HCT116 (cell line): ENCODE measurements around the gene OPALIN. TPM values are rescaled to one million over a fixed set of nuclear protein-coding genes. Genes with fewer than 3 reads are reported as not detected.

ENCODE experiments used
- ATAC-seq: fragments of 200-7000 bp; cut with Tn5 transposase; 2 replicates; pipeline ENCODE4 v1.9.1; 2020; ENCODE audit warnings: mild to moderate bottlenecking, moderate library complexity
- BruUV-seq: library from RNA; stranded (reverse); fragments of 400-500 nt; replicated peaks from 2 replicates; lab custom pipeline; 2021; lab: Mats Ljungman, UMichigan
- CTCF ChIA-PET: fragments of 300-600 bp; sonication (Branson Sonifier 250); formaldehyde crosslinking; loops from one replicate; lab custom pipeline; 2021; ENCODE audit warnings: antibody characterized with exemption; lab: Charles Lee
- POLR2A ChIA-PET: fragments of 300-600, 350-600 bp; sonication (Branson Sonifier 250); formaldehyde crosslinking; loops from one replicate; lab custom pipeline; 2021; ENCODE audit warnings: antibody characterized with exemption; lab: Charles Lee
- RAD21 ChIA-PET, 2 experiments: fragments of 300-600 bp; sonication (Branson Sonifier 250); formaldehyde crosslinking; loops; one replicate each; lab custom pipeline; 2023; ENCODE audit warnings: low total read pairs in 2 of 2; ENCODE audit not compliant: uncharacterized antibody in 2 of 2, unreplicated experiment in 2 of 2, low non-redundant PET in 1 of 2; lab: Charles Lee
- DNase-seq: peaks from one replicate; pipeline ENCODE4 v3.0.0-alpha.2; 2010; ENCODE audit warnings: low read depth, low spot score
- H2AFZ ChIP-seq: fragments of 200-600 bp; shearing (Covaris generic), sonication (generic); 2 replicates; pipeline ENCODE4 v1.6.1; 2017; ENCODE audit warnings: low read depth, mixed run types, mixed read lengths, antibody characterized with exemption, low read length; ENCODE audit not compliant: poor library complexity, severe bottlenecking
- H3K27ac ChIP-seq: 2 replicates; pipeline ENCODE4 v1.5.1; 2012; ENCODE audit warnings: low read depth, low read length
- H3K27me3 ChIP-seq: fragments of 200-600 bp; sonication (generic); 2 replicates; pipeline ENCODE4 v1.6.1; 2016; ENCODE audit warnings: mixed run types, low read length, mixed read lengths; ENCODE audit not compliant: insufficient read depth
- H3K36me3 ChIP-seq, 2 experiments: fragments of 200-500 bp in 1 of 2; fragments of 200-600 bp in 1 of 2; sonication (Bioruptor generic) in 1 of 2; sonication (generic) in 1 of 2; 2 replicates each; pipeline versions ENCODE4 v1.5.1 to v1.6.1; 2014 to 2016; ENCODE audit warnings: low read length in 2 of 2, inconsistent platforms in 1 of 2, mixed read lengths in 1 of 2, mixed run types in 1 of 2; ENCODE audit not compliant: insufficient read depth in 2 of 2, control insufficient read depth in 1 of 2
- H3K4me1 ChIP-seq, 2 experiments: fragments of 200-600 bp in 1 of 2; sonication (generic) in 1 of 2; 2 replicates each; pipeline versions ENCODE4 v1.5.1 to v1.6.1; 2012 to 2017; ENCODE audit warnings: low read length in 2 of 2, inconsistent platforms in 1 of 2, mild to moderate bottlenecking in 1 of 2, mixed read lengths in 1 of 2, mixed run types in 1 of 2, moderate library complexity in 1 of 2; ENCODE audit not compliant: insufficient read depth in 2 of 2, control insufficient read depth in 1 of 2
- H3K4me2 ChIP-seq: fragments of 200-600 bp; sonication (generic); 2 replicates; pipeline ENCODE4 v1.6.1; 2017; ENCODE audit warnings: mixed run types, low read length, mixed read lengths
- H3K4me3 ChIP-seq, 2 experiments: fragments of 200-600 bp in 1 of 2; sonication (generic) in 1 of 2; replicated peaks in 1 of 2; 2 replicates each; pipeline ENCODE4 v1.5.1; 2011 to 2016; ENCODE audit warnings: low read length in 2 of 2, control low read depth in 1 of 2, low read depth in 1 of 2, mild to moderate bottlenecking in 1 of 2, mixed read lengths in 1 of 2, mixed run types in 1 of 2
- H3K79me2 ChIP-seq: fragments of 200-600 bp; sonication (generic); 2 replicates; pipeline ENCODE4 v1.6.1; 2017; ENCODE audit warnings: mild to moderate bottlenecking, mixed run types, low read length, moderate library complexity, mixed read lengths; ENCODE audit not compliant: insufficient read depth
- H3K9ac ChIP-seq: fragments of 200-600 bp; sonication (generic); 2 replicates; pipeline ENCODE4 v1.6.1; 2016; ENCODE audit warnings: low read length, mixed read lengths
- H3K9me2 ChIP-seq: fragments of 200-600 bp; sonication (generic), shearing (Covaris generic); 2 replicates; pipeline ENCODE4 v1.6.1; 2017; ENCODE audit warnings: mixed run types, mild to moderate bottlenecking, moderate library complexity; ENCODE audit not compliant: insufficient read depth
- H3K9me3 ChIP-seq, 2 experiments: fragments of 200-500 bp in 1 of 2; fragments of 200-600 bp in 1 of 2; sonication (Bioruptor generic) in 1 of 2; sonication (generic) in 1 of 2; 2 replicates each; pipeline ENCODE4 v1.6.1; 2014 to 2017; ENCODE audit warnings: low read length in 2 of 2, mixed read lengths in 2 of 2, inconsistent platforms in 1 of 2, low read depth in 1 of 2, mild to moderate bottlenecking in 1 of 2, mixed run types in 1 of 2, moderate library complexity in 1 of 2; ENCODE audit not compliant: control insufficient read depth in 1 of 2, insufficient read depth in 1 of 2
- H4K20me1 ChIP-seq: fragments of 200-600 bp; sonication (generic), shearing (Covaris generic); 2 replicates; pipeline ENCODE4 v1.6.1; 2017; ENCODE audit warnings: mixed run types, mild to moderate bottlenecking, moderate library complexity; ENCODE audit not compliant: insufficient read depth
- ATF3 ChIP-seq: IDR thresholded peaks from 2 replicates; pipeline ENCODE4 v1.6.1; 2012
- CBX3 ChIP-seq: IDR thresholded peaks from 2 replicates; pipeline ENCODE4 v1.6.1; 2012; ENCODE audit warnings: low read depth
- CEBPB ChIP-seq: IDR thresholded peaks from 2 replicates; pipeline ENCODE4 v1.6.1; 2012; ENCODE audit warnings: low read depth
- EGR1 ChIP-seq: IDR thresholded peaks from 2 replicates; pipeline ENCODE4 v1.6.1; 2012; ENCODE audit warnings: low read depth
- ELF1 ChIP-seq: IDR thresholded peaks from 2 replicates; pipeline ENCODE4 v1.6.1; 2012; ENCODE audit warnings: low read depth, borderline replicate concordance
- EZH2 ChIP-seq: fragments of 200-600 bp; sonication (generic); IDR thresholded peaks from 2 replicates; pipeline ENCODE4 v1.6.1; 2017; ENCODE audit warnings: antibody characterized with exemption, mixed run types
- EZH2phosphoT487 ChIP-seq: fragments of 200-600 bp; IDR thresholded peaks from 2 replicates; pipeline ENCODE4 v1.6.1; 2018; ENCODE audit warnings: antibody characterized with exemption, borderline replicate concordance
- FOSL1 ChIP-seq: IDR thresholded peaks from 2 replicates; pipeline ENCODE4 v1.6.1; 2012; ENCODE audit warnings: low read depth
- JUND ChIP-seq: IDR thresholded peaks from 2 replicates; pipeline ENCODE4 v1.6.1; 2012
- MAX ChIP-seq: IDR thresholded peaks from 2 replicates; pipeline ENCODE4 v1.6.1; 2012
- POLR2A ChIP-seq: IDR thresholded peaks from 2 replicates; pipeline ENCODE4 v1.7.0; 2011; ENCODE audit warnings: borderline replicate concordance; ENCODE audit not compliant: insufficient read depth, insufficient read length; ENCODE audit errors: extremely low read depth
- POLR2AphosphoS5 ChIP-seq: IDR thresholded peaks from 2 replicates; pipeline ENCODE4 v1.6.1; 2011; ENCODE audit warnings: mild to moderate bottlenecking, low read depth, low read length, moderate library complexity
- RAD21 ChIP-seq: IDR thresholded peaks from 2 replicates; pipeline ENCODE4 v1.6.1; 2012; ENCODE audit warnings: low read depth, mild to moderate bottlenecking
- SP1 ChIP-seq: IDR thresholded peaks from 2 replicates; pipeline ENCODE4 v1.6.1; 2012; ENCODE audit warnings: low read depth
- SRF ChIP-seq: IDR thresholded peaks from 2 replicates; pipeline ENCODE4 v1.6.1; 2012; ENCODE audit warnings: low read depth
- YY1 ChIP-seq: IDR thresholded peaks from 2 replicates; pipeline ENCODE4 v1.6.1; 2011; ENCODE audit warnings: low read length, low read depth, moderate library complexity, mild to moderate bottlenecking; ENCODE audit not compliant: insufficient replicate concordance; ENCODE audit errors: extremely low read depth
- ZFX ChIP-seq: fragments of 450-650 bp; IDR thresholded peaks from 2 replicates; pipeline ENCODE4 v1.6.1; 2017
- ZNF274 ChIP-seq: fragments of 200-500 bp; sonication (Bioruptor generic); IDR thresholded peaks from 2 replicates; pipeline ENCODE4 v1.6.1; 2014; ENCODE audit warnings: mild to moderate bottlenecking, low read depth, low read length, inconsistent platforms
- intact Hi-C: fragments of 100-400 bp; cut with micrococcal nuclease; formaldehyde crosslinking; loops from 2 replicates; pipeline ENCODE4 v1.10.0; 2022
- total RNA-seq: library from RNA; stranded (reverse); gene quantifications from one replicate; pipeline ENCODE4 v1.2.1, GENCODE V29; 2021; ENCODE audit not compliant: unreplicated experiment
- TF ChIP-seq, protein P1 (sequence below), 3 experiments: fragments of 200-600 bp in 1 of 3; sonication (generic) in 1 of 3; IDR thresholded peaks in 2 of 3; conservative IDR thresholded peaks in 1 of 3; 2 replicates each; pipeline ENCODE4 v1.5.1; 2012 to 2017; ENCODE audit warnings: low read depth in 2 of 3, low read length in 2 of 3, antibody characterized with exemption in 1 of 3, borderline replicate concordance in 1 of 3, control low read depth in 1 of 3, mild to moderate bottlenecking in 1 of 3, mixed read lengths in 1 of 3, mixed run types in 1 of 3, moderate library complexity in 1 of 3; ENCODE audit not compliant: insufficient read depth in 1 of 3
- TF ChIP-seq, protein P2 (sequence below): IDR thresholded peaks from 2 replicates; pipeline ENCODE4 v1.6.1; 2011; ENCODE audit warnings: mild to moderate bottlenecking, low read length, moderate library complexity; ENCODE audit not compliant: insufficient replicate concordance; ENCODE audit errors: extremely low read depth

The OPALIN gene
- total RNA-seq, 1 experiment from 2014 or later, result not detected

DNA sequence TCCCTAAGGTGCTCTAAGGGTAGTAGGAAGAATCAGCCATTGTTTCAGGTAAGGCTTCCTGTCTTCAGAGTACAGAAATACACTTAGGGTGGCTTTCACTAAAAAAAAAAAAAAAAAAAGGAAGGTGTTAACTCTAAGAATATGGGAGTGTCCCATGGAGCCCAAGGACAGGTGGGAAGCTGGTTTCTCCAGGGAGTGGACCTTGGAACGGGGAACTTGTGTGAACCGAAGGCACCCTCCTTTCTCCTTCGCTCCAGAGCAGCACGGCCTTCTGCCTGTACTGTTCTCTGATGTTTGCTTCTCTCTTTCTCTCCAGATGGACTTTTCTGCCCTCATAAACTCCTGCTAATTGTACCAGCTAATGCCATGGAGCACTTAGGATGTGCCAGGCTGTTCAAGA lies 6.2 kb downstream of the OPALIN start (continued):
- TF ChIP-seq, protein P1, sequence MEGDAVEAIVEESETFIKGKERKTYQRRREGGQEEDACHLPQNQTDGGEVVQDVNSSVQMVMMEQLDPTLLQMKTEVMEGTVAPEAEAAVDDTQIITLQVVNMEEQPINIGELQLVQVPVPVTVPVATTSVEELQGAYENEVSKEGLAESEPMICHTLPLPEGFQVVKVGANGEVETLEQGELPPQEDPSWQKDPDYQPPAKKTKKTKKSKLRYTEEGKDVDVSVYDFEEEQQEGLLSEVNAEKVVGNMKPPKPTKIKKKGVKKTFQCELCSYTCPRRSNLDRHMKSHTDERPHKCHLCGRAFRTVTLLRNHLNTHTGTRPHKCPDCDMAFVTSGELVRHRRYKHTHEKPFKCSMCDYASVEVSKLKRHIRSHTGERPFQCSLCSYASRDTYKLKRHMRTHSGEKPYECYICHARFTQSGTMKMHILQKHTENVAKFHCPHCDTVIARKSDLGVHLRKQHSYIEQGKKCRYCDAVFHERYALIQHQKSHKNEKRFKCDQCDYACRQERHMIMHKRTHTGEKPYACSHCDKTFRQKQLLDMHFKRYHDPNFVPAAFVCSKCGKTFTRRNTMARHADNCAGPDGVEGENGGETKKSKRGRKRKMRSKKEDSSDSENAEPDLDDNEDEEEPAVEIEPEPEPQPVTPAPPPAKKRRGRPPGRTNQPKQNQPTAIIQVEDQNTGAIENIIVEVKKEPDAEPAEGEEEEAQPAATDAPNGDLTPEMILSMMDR (IDR thresholded peaks at IDR 0.05 in 2 of 3, conservative IDR thresholded peaks at IDR 0.05 in 1 of 3; ENCODE audit: borderline replicate concordance in 1 of 3, insufficient read depth in 1 of 3, low read depth in 2 of 3, low read length in 2 of 3), result no peak
- no peak for TF ChIP-seq CEBPB
- TF ChIP-seq ZFX, result no peak
- no peak for TF ChIP-seq EZH2
- TF ChIP-seq ZNF274, result no peak
- TF ChIP-seq ELF1, result no peak
- TF ChIP-seq FOSL1, result no peak
- TF ChIP-seq EZH2phosphoT487, result no peak

DNA sequence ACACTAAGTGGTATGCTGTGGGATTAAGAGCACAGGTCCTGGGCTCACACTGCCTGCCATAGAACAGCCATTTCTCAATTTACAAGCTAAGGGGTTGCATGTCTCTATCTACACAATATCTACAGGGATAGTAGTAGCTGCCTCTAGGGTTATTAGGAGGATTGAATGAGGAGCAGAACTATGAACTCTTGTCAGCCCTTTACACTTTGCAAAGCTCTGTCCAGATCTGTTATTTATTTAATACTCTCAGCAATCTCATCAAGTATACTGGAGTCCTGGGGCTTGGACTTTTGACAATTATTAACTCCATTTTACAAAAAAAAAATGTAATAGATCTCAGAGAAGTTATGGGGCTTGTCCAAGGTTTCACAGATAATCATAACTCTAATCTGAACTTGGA lies 6.8 kb downstream of the OPALIN start:
- Histone ChIP-seq H2AFZ (no peak overlapping the region), H4K20me1 (no peaks in the 10 kb centered on the region), H3K36me3 (no peaks in the 10 kb centered on the region), H3K4me3 (no peak overlapping the region), H3K79me2 (no peaks in the 10 kb centered on the region), H3K9me2 (no peaks in the 10 kb centered on the region), H3K4me2 (no peak overlapping the region), H3K27me3 (peaks cover under 1% of the 10 kb centered on the region; the same call in 1 of the 2 replicates), H3K4me1 (no peaks in the 10 kb centered on the region), H3K9ac (no peak overlapping the region), H3K9me3 (no peaks in the 10 kb centered on the region), H3K27ac (no peak overlapping the region)
- TF ChIP-seq ATF3 (no peak), FOSL1 (no peak), SRF (no peak), EZH2phosphoT487 (no peak), ZNF274 (no peak), POLR2A (no peak), ELF1 (no peak), EZH2 (no peak), JUND (no peak), MAX (no peak), CEBPB (no peak), SP1 (no peak), POLR2AphosphoS5 (no peak), RAD21 (no peak), CBX3 (no peak), EGR1 (no peak), YY1 (no peak)
- TF ChIP-seq, protein P2, sequence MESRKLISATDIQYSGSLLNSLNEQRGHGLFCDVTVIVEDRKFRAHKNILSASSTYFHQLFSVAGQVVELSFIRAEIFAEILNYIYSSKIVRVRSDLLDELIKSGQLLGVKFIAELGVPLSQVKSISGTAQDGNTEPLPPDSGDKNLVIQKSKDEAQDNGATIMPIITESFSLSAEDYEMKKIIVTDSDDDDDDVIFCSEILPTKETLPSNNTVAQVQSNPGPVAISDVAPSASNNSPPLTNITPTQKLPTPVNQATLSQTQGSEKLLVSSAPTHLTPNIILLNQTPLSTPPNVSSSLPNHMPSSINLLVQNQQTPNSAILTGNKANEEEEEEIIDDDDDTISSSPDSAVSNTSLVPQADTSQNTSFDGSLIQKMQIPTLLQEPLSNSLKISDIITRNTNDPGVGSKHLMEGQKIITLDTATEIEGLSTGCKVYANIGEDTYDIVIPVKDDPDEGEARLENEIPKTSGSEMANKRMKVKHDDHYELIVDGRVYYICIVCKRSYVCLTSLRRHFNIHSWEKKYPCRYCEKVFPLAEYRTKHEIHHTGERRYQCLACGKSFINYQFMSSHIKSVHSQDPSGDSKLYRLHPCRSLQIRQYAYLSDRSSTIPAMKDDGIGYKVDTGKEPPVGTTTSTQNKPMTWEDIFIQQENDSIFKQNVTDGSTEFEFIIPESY, result no peak
- TF ChIP-seq, protein P1 (IDR thresholded peaks at IDR 0.05 in 2 of 3, conservative IDR thresholded peaks at IDR 0.05 in 1 of 3; ENCODE audit: borderline replicate concordance in 1 of 3, insufficient read depth in 1 of 3, low read depth in 2 of 3, low read length in 2 of 3), result no peak
- DNase-seq (no peak), ATAC-seq (no peak)
- POLR2A ChIA-PET, result no interaction called here
- RAD21 ChIA-PET, result no interaction called here
- intact Hi-C loops, result no loop called here
- BruUV-seq, result no TSS peak
- CTCF ChIA-PET, result no interaction called here
